ENCODE data around the gene GLRB.
"Not testable (repeated sequence)": the region's sequence is repeated elsewhere in the genome, so short reads cannot be mapped to it uniquely, and the experiment has no call there.

Gene GLRB

GRCh38 chr4:157075811-157076577 is at the start of gene GLRB:
Gene GLRB (plus strand): TSS chr4:157076150. CDS start chr4:157078025, 1,875 bp downstream.
- H3K27me3 ChIP-seq (replicated peaks; ENCODE audit: control insufficient read depth, insufficient read depth, low read length), result no peaks in the 10 kb centered on the region
- DNase-seq (ENCODE audit: low read depth), result peak; percentile 70

GRCh38 chr4:157035471-157035870 is 40.5 kb upstream of the GLRB start:
- DNase-seq (ENCODE audit: low read depth), result no peak
- no peaks in the 10 kb centered on the region for H3K36me3 ChIP-seq (ENCODE audit: control insufficient read depth, insufficient read depth, low read length, severe bottlenecking)
- no peak overlapping the region for H3K9ac ChIP-seq (ENCODE audit: low read length)
- no peaks in the 10 kb centered on the region for H3K27me3 ChIP-seq (replicated peaks; ENCODE audit: control insufficient read depth, insufficient read depth, low read length)
- no peaks in the 10 kb centered on the region for H3K9me3 ChIP-seq (ENCODE audit: control insufficient read depth, low read length)
- no peak overlapping the region for H3K4me3 ChIP-seq (ENCODE audit: low read length)
- no peaks in the 10 kb centered on the region for H3K4me1 ChIP-seq (ENCODE audit: control insufficient read depth, insufficient read depth, low read length)

More at GRCh38 chr4:157075811-157076577, at the start of gene GLRB:
- no peaks in the 10 kb centered on the region for H3K9me3 ChIP-seq (ENCODE audit: control insufficient read depth, low read length)
- H3K9ac ChIP-seq (ENCODE audit: low read length), result peak within 1 kb of the TSS; percentile 61
- peaks cover 9% of the 10 kb centered on the region for H3K4me1 ChIP-seq (ENCODE audit: control insufficient read depth, insufficient read depth, low read length)
- peak within 1 kb of the TSS; percentile 83 for H3K4me3 ChIP-seq (ENCODE audit: low read length)
- H3K36me3 ChIP-seq (ENCODE audit: control insufficient read depth, insufficient read depth, low read length, severe bottlenecking), result no peaks in the 10 kb centered on the region

GRCh38 chr4:157040405-157040804 is 35.5 kb upstream of the GLRB start:
- Histone ChIP-seq H3K9ac (ENCODE audit: low read length) (no peak overlapping the region), H3K27me3 (replicated peaks; ENCODE audit: control insufficient read depth, insufficient read depth, low read length) (no peaks in the 10 kb centered on the region), H3K4me3 (ENCODE audit: low read length) (no peak overlapping the region), H3K36me3 (ENCODE audit: control insufficient read depth, insufficient read depth, low read length, severe bottlenecking) (no peaks in the 10 kb centered on the region), H3K9me3 (ENCODE audit: control insufficient read depth, low read length) (no peaks in the 10 kb centered on the region), H3K4me1 (ENCODE audit: control insufficient read depth, insufficient read depth, low read length) (no peaks in the 10 kb centered on the region)
- peak; percentile 17 for DNase-seq (ENCODE audit: low read depth)

- H3K9ac ChIP-seq (ENCODE audit: low read length), result no peak overlapping the region
- DNase-seq (ENCODE audit: low read depth), result peak; percentile 21
Measured at GRCh38 chr4:157043131-157043530, 32.8 kb upstream of the GLRB start.

GRCh38 chr4:157045507-157046127 is 30.3 kb upstream of the GLRB start:
- Histone ChIP-seq H3K4me3 (ENCODE audit: low read length) (no peak overlapping the region), H3K36me3 (ENCODE audit: control insufficient read depth, insufficient read depth, low read length, severe bottlenecking) (no peaks in the 10 kb centered on the region), H3K9me3 (ENCODE audit: control insufficient read depth, low read length) (no peaks in the 10 kb centered on the region), H3K27me3 (replicated peaks; ENCODE audit: control insufficient read depth, insufficient read depth, low read length) (no peaks in the 10 kb centered on the region), H3K9ac (ENCODE audit: low read length) (no peak overlapping the region), H3K4me1 (ENCODE audit: control insufficient read depth, insufficient read depth, low read length) (peaks cover 10% of the 10 kb centered on the region)
- DNase-seq (ENCODE audit: low read depth), result peak; percentile 84

More at GRCh38 chr4:157043131-157043530, 32.8 kb upstream of the GLRB start:
- Histone ChIP-seq H3K9me3 (ENCODE audit: control insufficient read depth, low read length) (no peaks in the 10 kb centered on the region), H3K36me3 (ENCODE audit: control insufficient read depth, insufficient read depth, low read length, severe bottlenecking) (no peaks in the 10 kb centered on the region), H3K4me1 (ENCODE audit: control insufficient read depth, insufficient read depth, low read length) (peaks cover 7% of the 10 kb centered on the region), H3K27me3 (replicated peaks; ENCODE audit: control insufficient read depth, insufficient read depth, low read length) (no peaks in the 10 kb centered on the region), H3K4me3 (ENCODE audit: low read length) (no peak overlapping the region)

GRCh38 chr4:157048248-157048647 is 27.7 kb upstream of the GLRB start:
- H3K4me1 ChIP-seq (ENCODE audit: control insufficient read depth, insufficient read depth, low read length), result peaks cover 17% of the 10 kb centered on the region
- no peaks in the 10 kb centered on the region for H3K36me3 ChIP-seq (ENCODE audit: control insufficient read depth, insufficient read depth, low read length, severe bottlenecking)
- peak; percentile 90 for DNase-seq (ENCODE audit: low read depth)
- no peaks in the 10 kb centered on the region for H3K9me3 ChIP-seq (ENCODE audit: control insufficient read depth, low read length)
- H3K4me3 ChIP-seq (ENCODE audit: low read length), result no peak overlapping the region
- H3K27me3 ChIP-seq (replicated peaks; ENCODE audit: control insufficient read depth, insufficient read depth, low read length), result no peaks in the 10 kb centered on the region
- H3K9ac ChIP-seq (ENCODE audit: low read length), result no peak overlapping the region

- Histone ChIP-seq H3K9me3 (ENCODE audit: control insufficient read depth, low read length) (no peaks in the 10 kb centered on the region), H3K27me3 (replicated peaks; ENCODE audit: control insufficient read depth, insufficient read depth, low read length) (no peaks in the 10 kb centered on the region), H3K9ac (ENCODE audit: low read length) (no peak overlapping the region), H3K4me1 (ENCODE audit: control insufficient read depth, insufficient read depth, low read length) (peaks cover 21% of the 10 kb centered on the region), H3K4me3 (ENCODE audit: low read length) (no peak overlapping the region), H3K36me3 (ENCODE audit: control insufficient read depth, insufficient read depth, low read length, severe bottlenecking) (no peaks in the 10 kb centered on the region)
- DNase-seq (ENCODE audit: low read depth), result no peak
Measured at GRCh38 chr4:157050561-157050960, 25.4 kb upstream of the GLRB start.

- no peak for DNase-seq (ENCODE audit: low read depth)
- no peaks in the 10 kb centered on the region for H3K9me3 ChIP-seq (ENCODE audit: control insufficient read depth, low read length)
- H3K9ac ChIP-seq (ENCODE audit: low read length), result no peak overlapping the region
- H3K4me3 ChIP-seq (ENCODE audit: low read length), result no peak overlapping the region
- H3K4me1 ChIP-seq (ENCODE audit: control insufficient read depth, insufficient read depth, low read length), result peaks cover 25% of the 10 kb centered on the region
- no peaks in the 10 kb centered on the region for H3K27me3 ChIP-seq (replicated peaks; ENCODE audit: control insufficient read depth, insufficient read depth, low read length)
- H3K36me3 ChIP-seq (ENCODE audit: control insufficient read depth, insufficient read depth, low read length, severe bottlenecking), result no peaks in the 10 kb centered on the region
Measured at GRCh38 chr4:157052429-157053040, 23.4 kb upstream of the GLRB start.

GRCh38 chr4:157057218-157057617 is 18.7 kb upstream of the GLRB start:
- Histone ChIP-seq H3K27me3 (replicated peaks; ENCODE audit: control insufficient read depth, insufficient read depth, low read length) (no peaks in the 10 kb centered on the region), H3K36me3 (ENCODE audit: control insufficient read depth, insufficient read depth, low read length, severe bottlenecking) (no peaks in the 10 kb centered on the region)
- DNase-seq (ENCODE audit: low read depth), result no peak

GRCh38 chr4:157058899-157059298 is 17.1 kb upstream of the GLRB start:
- H3K27me3 ChIP-seq (replicated peaks; ENCODE audit: control insufficient read depth, insufficient read depth, low read length); H3K9me3 ChIP-seq (ENCODE audit: control insufficient read depth, low read length); H3K9ac ChIP-seq (ENCODE audit: low read length); DNase-seq (ENCODE audit: low read depth); H3K4me3 ChIP-seq (ENCODE audit: low read length); H3K36me3 ChIP-seq (ENCODE audit: control insufficient read depth, insufficient read depth, low read length, severe bottlenecking): not testable (repeated sequence)
- H3K4me1 ChIP-seq (ENCODE audit: control insufficient read depth, insufficient read depth, low read length), result peaks cover 12% of the 10 kb centered on the region

More at GRCh38 chr4:157057218-157057617, 18.7 kb upstream of the GLRB start:
- Histone ChIP-seq H3K4me3 (ENCODE audit: low read length) (no peak overlapping the region), H3K9ac (ENCODE audit: low read length) (no peak overlapping the region), H3K9me3 (ENCODE audit: control insufficient read depth, low read length) (no peaks in the 10 kb centered on the region), H3K4me1 (ENCODE audit: control insufficient read depth, insufficient read depth, low read length) (peaks cover 19% of the 10 kb centered on the region)

- Histone ChIP-seq H3K4me3 (ENCODE audit: low read length) (no peak overlapping the region), H3K27me3 (replicated peaks; ENCODE audit: control insufficient read depth, insufficient read depth, low read length) (no peaks in the 10 kb centered on the region), H3K9ac (ENCODE audit: low read length) (no peak overlapping the region), H3K4me1 (ENCODE audit: control insufficient read depth, insufficient read depth, low read length) (peaks cover 9% of the 10 kb centered on the region), H3K9me3 (ENCODE audit: control insufficient read depth, low read length) (no peaks in the 10 kb centered on the region), H3K36me3 (ENCODE audit: control insufficient read depth, insufficient read depth, low read length, severe bottlenecking) (no peaks in the 10 kb centered on the region)
- DNase-seq (ENCODE audit: low read depth), result peak; percentile 49
Measured at GRCh38 chr4:157072002-157072401, 3.9 kb upstream of the GLRB start.
